Coronary artery (tissue), 2 donors: ENCODE measurements around the gene TRAPPC8.

ENCODE experiments used
- DNase-seq: peaks from one replicate; pipeline ENCODE4 v3.0.0-alpha.2; 2017; ENCODE audit warnings: low spot score
- H3K27ac ChIP-seq, 2 donors: fragments of 200-600 bp; sonication (generic); one replicate each; pipeline ENCODE4 v1.5.1; 2016 to 2019
- H3K4me3 ChIP-seq: fragments of 200-600 bp; sonication (generic); 2 replicates; pipeline ENCODE4 v1.5.1; 2016; ENCODE audit warnings: mild to moderate bottlenecking, moderate library complexity
- CTCF ChIP-seq: fragments of 200-600 bp; sonication (generic); IDR thresholded peaks from one replicate; pipeline ENCODE4 v1.5.1; 2019; ENCODE audit warnings: antibody characterized with exemption

The TRAPPC8 gene

GRCh38 chr18:31878358-31878757, 64.6 kb downstream of the TRAPPC8 start:
- TF ChIP-seq CTCF, result no peak
- no peak overlapping the region for H3K4me3 ChIP-seq
- no peak for DNase-seq

GRCh38 chr18:31877900-31878299, 65.0 kb downstream of the TRAPPC8 start:
- Histone ChIP-seq H3K4me3 (no peak overlapping the region), H3K27ac (no peak overlapping the region)
- TF ChIP-seq CTCF, result no peak
- no peak for DNase-seq

More at GRCh38 chr18:31878358-31878757, 64.6 kb downstream of the TRAPPC8 start:
- H3K27ac ChIP-seq, result no peak overlapping the region

GRCh38 chr18:31876707-31877106, 66.2 kb downstream of the TRAPPC8 start:
- DNase-seq, result no peak
- TF ChIP-seq CTCF, result no peak
- H3K4me3 ChIP-seq, result no peak overlapping the region
- no peak overlapping the region for H3K27ac ChIP-seq

DNA sequence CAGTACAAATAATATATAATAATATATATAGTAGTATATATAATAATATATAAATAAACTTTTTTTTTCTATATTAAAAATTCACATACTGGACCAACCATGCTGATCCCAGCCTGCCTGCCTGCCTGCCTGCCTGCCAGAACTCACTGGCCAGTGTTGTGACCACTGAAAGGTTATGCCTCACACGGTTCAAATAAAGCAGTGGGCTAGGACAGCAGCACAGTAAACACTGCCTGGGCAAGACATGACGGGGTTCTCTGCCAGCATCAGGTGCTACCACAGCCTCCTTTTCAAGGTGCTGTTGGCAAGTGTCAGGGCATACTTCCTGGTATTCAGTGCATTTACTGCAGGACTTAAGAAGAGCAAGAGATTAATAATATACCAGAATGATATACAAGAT, 67.6 kb downstream of the TRAPPC8 start:
- no peak for TF ChIP-seq CTCF
- H3K27ac ChIP-seq, result no peak overlapping the region
- DNase-seq, result no peak
- H3K4me3 ChIP-seq, result no peak overlapping the region

DNA sequence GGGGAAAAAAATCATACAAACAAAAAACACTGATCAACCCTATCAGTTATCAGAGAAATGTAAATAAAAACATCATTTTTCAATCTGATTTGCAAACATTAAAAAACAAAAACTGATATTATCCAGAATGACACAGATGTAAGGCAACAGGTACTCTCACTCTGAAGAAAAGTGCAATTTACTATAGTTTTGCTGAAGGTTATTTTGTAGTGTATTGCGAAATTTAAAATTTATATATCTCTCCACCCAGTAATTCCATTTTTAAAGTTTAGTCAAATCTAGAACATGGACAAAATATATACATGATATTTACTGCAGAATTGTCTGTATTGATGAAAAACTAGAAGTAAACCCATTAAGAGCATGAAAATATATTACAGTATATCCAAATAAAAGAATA, 79.8 kb downstream of the TRAPPC8 start:
- Histone ChIP-seq H3K4me3 (no peak overlapping the region), H3K27ac (no peak overlapping the region)
- no peak for DNase-seq
- no peak for TF ChIP-seq CTCF

- no peak for DNase-seq
- TF ChIP-seq CTCF, result no peak
- no peak overlapping the region for H3K27ac ChIP-seq
- H3K4me3 ChIP-seq, result no peak overlapping the region
Measured at GRCh38 chr18:31860488-31860887, 82.4 kb downstream of the TRAPPC8 start.

- Histone ChIP-seq H3K27ac (no peak overlapping the region), H3K4me3 (no peak overlapping the region)
- TF ChIP-seq CTCF, result no peak
- no peak for DNase-seq
Measured at GRCh38 chr18:31857526-31858106, 85.3 kb downstream of the TRAPPC8 start.
